ENCODE data around the gene TAB2.

Gene TAB2

DNA sequence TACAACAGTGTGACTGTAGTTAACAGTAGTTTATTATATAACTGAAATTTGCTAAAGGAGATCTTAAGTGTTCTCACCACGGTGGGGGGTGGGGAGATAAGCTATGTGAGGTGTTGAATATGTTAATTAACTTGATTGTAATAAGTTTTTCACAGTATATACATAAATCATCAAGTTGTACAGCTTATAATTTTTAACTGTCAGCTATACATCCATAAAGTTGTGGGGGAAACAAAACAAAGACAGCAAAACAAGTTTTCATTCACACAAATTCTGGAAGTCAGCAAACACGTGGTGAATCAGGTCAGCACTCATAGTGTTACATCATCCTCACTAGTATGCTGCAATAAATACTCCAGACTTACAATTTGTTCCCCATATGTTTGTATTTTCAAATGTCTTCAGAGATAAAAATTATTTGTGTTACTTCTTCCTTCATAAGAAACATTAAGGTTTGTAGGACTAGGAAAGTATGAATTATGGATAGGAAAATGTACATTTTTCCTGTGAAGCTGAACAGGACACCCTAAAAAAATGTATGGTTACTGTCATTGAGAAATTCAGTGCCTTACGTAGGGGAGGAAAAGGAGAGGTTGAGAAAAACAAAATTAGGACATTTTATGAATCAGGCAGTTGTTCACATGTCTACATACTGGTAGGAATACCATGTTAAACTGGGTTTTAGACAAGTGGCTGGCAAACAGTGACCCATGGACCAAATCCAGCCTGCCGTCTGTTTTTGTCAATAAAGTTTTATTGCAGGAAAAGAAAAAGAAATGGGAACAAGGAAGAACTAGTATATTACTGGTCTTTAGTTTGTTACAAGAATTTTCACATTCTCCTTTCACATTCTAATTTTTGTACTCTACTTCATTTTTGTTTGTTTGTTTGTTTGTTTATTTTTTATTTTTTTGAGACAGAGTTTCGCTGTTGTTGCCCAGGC is 88.6 kb downstream of the TAB2 start:
- TF ChIP-seq SIN3A (IDR thresholded peaks at IDR 0.05; ENCODE audit: borderline replicate concordance, insufficient read depth, low read length) (no peak), TAF1 (IDR thresholded peaks at IDR 0.05; ENCODE audit: borderline replicate concordance, insufficient read depth, low read length) (no peak)

DNA sequence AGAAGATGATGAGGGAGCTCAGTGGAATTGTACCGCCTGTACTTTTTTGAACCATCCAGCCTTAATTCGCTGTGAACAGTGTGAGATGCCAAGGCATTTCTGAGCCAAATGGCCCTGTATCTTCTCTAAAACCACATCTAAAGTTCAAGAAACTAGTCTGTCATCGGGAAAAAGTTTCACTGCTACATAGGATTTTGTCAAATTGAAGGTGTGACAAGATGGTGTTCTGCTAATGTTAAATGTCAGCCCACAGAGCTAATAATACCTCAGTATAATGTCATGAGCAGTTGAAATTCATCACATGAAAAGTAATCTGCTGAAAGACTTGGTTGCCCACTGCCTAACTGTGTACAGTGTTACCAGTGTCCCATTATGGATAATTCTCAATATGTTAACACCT is 92.1 kb downstream of the TAB2 start:
- TF ChIP-seq, protein P1, sequence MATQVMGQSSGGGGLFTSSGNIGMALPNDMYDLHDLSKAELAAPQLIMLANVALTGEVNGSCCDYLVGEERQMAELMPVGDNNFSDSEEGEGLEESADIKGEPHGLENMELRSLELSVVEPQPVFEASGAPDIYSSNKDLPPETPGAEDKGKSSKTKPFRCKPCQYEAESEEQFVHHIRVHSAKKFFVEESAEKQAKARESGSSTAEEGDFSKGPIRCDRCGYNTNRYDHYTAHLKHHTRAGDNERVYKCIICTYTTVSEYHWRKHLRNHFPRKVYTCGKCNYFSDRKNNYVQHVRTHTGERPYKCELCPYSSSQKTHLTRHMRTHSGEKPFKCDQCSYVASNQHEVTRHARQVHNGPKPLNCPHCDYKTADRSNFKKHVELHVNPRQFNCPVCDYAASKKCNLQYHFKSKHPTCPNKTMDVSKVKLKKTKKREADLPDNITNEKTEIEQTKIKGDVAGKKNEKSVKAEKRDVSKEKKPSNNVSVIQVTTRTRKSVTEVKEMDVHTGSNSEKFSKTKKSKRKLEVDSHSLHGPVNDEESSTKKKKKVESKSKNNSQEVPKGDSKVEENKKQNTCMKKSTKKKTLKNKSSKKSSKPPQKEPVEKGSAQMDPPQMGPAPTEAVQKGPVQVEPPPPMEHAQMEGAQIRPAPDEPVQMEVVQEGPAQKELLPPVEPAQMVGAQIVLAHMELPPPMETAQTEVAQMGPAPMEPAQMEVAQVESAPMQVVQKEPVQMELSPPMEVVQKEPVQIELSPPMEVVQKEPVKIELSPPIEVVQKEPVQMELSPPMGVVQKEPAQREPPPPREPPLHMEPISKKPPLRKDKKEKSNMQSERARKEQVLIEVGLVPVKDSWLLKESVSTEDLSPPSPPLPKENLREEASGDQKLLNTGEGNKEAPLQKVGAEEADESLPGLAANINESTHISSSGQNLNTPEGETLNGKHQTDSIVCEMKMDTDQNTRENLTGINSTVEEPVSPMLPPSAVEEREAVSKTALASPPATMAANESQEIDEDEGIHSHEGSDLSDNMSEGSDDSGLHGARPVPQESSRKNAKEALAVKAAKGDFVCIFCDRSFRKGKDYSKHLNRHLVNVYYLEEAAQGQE (IDR thresholded peaks at IDR 0.05; ENCODE audit: insufficient read depth in 1 of 2, low read depth in 2 of 2, low read length in 2 of 2) = no peak

DNA sequence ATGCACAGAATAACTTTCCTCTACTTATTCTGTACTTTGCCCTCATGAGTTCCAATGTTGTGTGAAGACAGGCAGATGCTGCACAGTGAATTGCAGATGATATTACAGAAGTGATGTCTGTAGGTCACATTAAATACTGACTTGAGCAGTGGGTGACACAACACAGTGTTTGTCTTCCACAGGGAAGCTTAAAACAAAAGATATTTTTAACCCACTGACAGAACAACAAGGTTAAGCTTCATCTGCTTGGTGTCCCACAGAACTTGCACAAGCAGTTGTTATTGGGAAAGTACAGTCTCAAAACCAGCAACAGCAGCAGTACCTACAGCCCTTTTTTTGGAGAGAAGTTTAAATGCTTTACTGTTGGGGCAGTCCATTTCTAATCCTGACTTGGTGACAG is 93.0 kb downstream of the TAB2 start:
- TF ChIP-seq POLR2AphosphoS5 (IDR thresholded peaks at IDR 0.05; ENCODE audit: low read depth, low read length) = no peak
- no peak for TF ChIP-seq FOXP2 (optimal IDR thresholded peaks at IDR 0.05; ENCODE audit: borderline replicate concordance, extremely low read depth, extremely low read length, insufficient read depth)
- TF ChIP-seq, protein P1 (IDR thresholded peaks at IDR 0.05; ENCODE audit: insufficient read depth in 1 of 2, low read depth in 2 of 2, low read length in 2 of 2) = no peak
- TF ChIP-seq TAF1 (IDR thresholded peaks at IDR 0.05; ENCODE audit: borderline replicate concordance, insufficient read depth, low read length) = no peak
- no peak for TF ChIP-seq SIN3A (IDR thresholded peaks at IDR 0.05; ENCODE audit: borderline replicate concordance, insufficient read depth, low read length)

DNA sequence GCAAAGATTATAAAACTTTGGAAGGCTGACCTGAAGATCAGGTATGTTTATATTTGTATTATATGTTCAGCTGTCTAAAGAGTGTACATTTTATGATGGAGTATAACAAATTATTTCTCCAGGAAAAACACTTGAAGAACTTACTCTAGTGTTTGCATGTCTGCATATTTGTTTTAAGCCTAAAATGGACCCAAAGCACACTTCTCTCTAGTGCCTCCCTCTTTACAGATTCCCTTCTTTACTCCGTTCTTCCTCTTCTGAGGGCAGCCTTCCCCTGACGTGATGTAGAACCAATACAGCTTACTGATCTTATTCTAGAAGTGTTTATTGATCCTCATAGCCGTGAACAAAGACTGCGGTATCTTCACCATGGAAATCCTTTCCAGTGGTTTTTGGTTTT is 96.5 kb downstream of the TAB2 start:
- no peak for TF ChIP-seq TAF1 (IDR thresholded peaks at IDR 0.05; ENCODE audit: borderline replicate concordance, insufficient read depth, low read length)
- TF ChIP-seq FOXP2 (optimal IDR thresholded peaks at IDR 0.05; ENCODE audit: borderline replicate concordance, extremely low read depth, extremely low read length, insufficient read depth) = no peak
- TF ChIP-seq, protein P1 (IDR thresholded peaks at IDR 0.05; ENCODE audit: insufficient read depth in 1 of 2, low read depth in 2 of 2, low read length in 2 of 2) = no peak
- no peak for TF ChIP-seq POLR2AphosphoS5 (IDR thresholded peaks at IDR 0.05; ENCODE audit: low read depth, low read length)
- TF ChIP-seq SIN3A (IDR thresholded peaks at IDR 0.05; ENCODE audit: borderline replicate concordance, insufficient read depth, low read length) = no peak

DNA sequence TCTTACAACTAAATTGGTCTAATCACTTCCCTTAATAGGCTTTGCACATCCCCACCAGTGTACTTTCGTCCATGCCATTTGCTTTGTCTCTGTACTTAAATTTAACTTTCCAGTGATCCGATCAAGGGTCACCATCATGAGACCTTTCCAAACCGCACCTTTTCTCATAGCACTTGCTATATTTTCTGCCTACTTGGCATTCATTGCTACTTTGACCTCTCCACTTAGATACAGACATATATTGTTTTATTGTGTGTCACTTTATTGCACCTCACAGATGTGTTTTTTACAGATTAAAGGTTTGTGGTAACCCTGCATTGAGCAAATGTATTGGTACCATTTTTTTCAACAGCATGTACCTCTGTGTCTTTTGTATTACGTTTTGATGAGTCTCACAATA is 97.3 kb downstream of the TAB2 start:
- TF ChIP-seq POLR2AphosphoS5 (IDR thresholded peaks at IDR 0.05; ENCODE audit: low read depth, low read length) = no peak

DNA sequence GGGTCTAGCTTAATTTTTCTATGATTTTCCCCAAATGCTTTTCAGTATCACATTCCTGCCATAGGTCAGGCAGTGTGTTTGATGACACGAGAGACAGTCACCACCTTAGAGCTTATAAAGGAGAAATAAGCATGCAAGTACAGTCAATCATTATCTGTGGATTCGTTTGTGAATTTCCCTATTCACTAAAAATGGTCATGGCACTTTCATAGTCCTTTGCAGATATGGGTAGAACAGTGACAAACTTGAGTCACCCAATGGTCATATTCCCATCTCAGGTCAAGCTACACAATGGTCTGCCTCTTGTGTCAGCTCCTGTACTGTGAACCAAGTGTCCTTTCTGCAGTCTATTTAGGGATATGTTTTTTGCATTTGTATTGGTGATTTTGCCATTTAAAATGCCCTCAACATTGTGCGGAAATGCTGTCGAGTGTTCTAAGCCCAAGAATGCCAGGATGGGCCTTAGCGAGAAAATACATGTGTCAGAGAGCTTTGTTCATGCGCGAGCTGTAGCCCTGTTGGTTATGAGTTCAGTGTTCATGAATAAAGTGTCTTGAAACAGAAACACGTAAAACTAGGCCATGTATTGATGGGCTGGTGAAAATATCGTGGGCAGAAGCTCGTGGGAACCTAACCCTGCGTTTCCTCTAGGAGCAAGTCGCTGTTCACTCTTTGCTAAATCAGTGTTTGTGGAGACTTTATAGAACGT is 102.3 kb downstream of the TAB2 start:
- TF ChIP-seq POLR2AphosphoS5 (IDR thresholded peaks at IDR 0.05; ENCODE audit: low read depth, low read length) (no peak), TAF1 (IDR thresholded peaks at IDR 0.05; ENCODE audit: borderline replicate concordance, insufficient read depth, low read length) (no peak), SIN3A (IDR thresholded peaks at IDR 0.05; ENCODE audit: borderline replicate concordance, insufficient read depth, low read length) (no peak), FOXP2 (optimal IDR thresholded peaks at IDR 0.05; ENCODE audit: borderline replicate concordance, extremely low read depth, extremely low read length, insufficient read depth) (no peak)
- TF ChIP-seq, protein P1 (IDR thresholded peaks at IDR 0.05; ENCODE audit: insufficient read depth in 1 of 2, low read depth in 2 of 2, low read length in 2 of 2) = no peak
